ENCODE data around the gene SLC27A5.

The SLC27A5 gene

DNA sequence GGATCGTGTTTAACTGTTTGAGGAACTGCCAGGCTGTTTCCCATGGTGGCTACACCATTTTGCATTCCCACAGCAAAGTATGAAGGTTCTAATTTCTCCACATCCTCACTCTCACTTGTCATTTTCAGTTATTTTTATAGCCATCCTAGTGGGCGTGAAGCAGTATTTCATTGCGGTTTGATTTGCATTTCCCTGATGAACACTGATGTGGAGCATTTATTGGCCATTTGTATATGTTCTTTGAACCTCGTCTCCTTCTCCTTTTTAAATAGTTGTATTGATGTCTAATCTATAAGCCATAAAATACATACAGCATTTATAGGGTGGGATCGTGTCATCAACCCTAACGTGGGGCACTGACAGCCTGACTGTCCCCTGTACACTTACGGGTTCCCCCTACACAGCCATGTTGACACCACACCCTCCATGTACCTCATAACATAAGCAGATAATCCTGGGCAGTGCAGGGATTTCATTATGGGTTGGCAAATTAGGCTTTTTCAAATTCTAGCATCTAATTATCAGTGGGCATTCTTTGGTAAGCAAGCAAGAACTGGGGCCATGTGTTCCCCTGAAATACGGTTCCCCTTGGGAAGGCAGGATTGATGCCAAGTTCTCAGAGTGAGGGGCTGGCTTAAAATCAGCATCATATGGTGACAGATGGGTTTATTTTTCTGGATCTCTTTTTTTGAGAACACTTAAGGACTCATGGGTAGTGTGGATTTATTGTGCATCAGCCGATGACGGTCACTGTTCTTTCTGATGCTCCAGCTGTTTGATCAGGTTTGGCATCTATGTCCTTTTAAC is 19.4 kb upstream of the SLC27A5 start:
- H3K79me2 ChIP-seq (ENCODE audit: insufficient read depth, low read length): no peaks in the 10 kb centered on the region
- no peak for ATAC-seq (ENCODE audit: insufficient read depth, low read depth)
- no peaks in the 10 kb centered on the region for H4K20me1 ChIP-seq (ENCODE audit: insufficient read depth, low read length)
- no peaks in the 10 kb centered on the region for H3K27me3 ChIP-seq (ENCODE audit: insufficient read depth, low read length, poor library complexity)
- no peak overlapping the region for H3K4me3 ChIP-seq (ENCODE audit: low read depth in 1 of 2, low read length in 2 of 2)
- no peak for DNase-seq
- H2AFZ ChIP-seq (ENCODE audit: low read depth, low read length): no peak overlapping the region
- no peak overlapping the region for H3K27ac ChIP-seq (ENCODE audit: low read length)
- no peaks in the 10 kb centered on the region for H3K9me3 ChIP-seq (ENCODE audit: insufficient read depth, low read length, severe bottlenecking)
- H3K4me1 ChIP-seq (ENCODE audit: insufficient read depth, low read length): no peaks in the 10 kb centered on the region
- no peak overlapping the region for H3K4me2 ChIP-seq (ENCODE audit: insufficient read depth, low read length)
- no peaks in the 10 kb centered on the region for H3K36me3 ChIP-seq (ENCODE audit: insufficient read depth, low read length)
- no peak for TF ChIP-seq EZH2 (IDR thresholded peaks at IDR 0.05; ENCODE audit: borderline replicate concordance, low read depth, low read length, severe bottlenecking)
- TF ChIP-seq, protein P1, sequence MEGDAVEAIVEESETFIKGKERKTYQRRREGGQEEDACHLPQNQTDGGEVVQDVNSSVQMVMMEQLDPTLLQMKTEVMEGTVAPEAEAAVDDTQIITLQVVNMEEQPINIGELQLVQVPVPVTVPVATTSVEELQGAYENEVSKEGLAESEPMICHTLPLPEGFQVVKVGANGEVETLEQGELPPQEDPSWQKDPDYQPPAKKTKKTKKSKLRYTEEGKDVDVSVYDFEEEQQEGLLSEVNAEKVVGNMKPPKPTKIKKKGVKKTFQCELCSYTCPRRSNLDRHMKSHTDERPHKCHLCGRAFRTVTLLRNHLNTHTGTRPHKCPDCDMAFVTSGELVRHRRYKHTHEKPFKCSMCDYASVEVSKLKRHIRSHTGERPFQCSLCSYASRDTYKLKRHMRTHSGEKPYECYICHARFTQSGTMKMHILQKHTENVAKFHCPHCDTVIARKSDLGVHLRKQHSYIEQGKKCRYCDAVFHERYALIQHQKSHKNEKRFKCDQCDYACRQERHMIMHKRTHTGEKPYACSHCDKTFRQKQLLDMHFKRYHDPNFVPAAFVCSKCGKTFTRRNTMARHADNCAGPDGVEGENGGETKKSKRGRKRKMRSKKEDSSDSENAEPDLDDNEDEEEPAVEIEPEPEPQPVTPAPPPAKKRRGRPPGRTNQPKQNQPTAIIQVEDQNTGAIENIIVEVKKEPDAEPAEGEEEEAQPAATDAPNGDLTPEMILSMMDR (IDR thresholded peaks at IDR 0.05; ENCODE audit: borderline replicate concordance, extremely low read depth, low read length, poor library complexity, severe bottlenecking): no peak
- no peak overlapping the region for H3K9ac ChIP-seq (ENCODE audit: low read depth, low read length)

DNA sequence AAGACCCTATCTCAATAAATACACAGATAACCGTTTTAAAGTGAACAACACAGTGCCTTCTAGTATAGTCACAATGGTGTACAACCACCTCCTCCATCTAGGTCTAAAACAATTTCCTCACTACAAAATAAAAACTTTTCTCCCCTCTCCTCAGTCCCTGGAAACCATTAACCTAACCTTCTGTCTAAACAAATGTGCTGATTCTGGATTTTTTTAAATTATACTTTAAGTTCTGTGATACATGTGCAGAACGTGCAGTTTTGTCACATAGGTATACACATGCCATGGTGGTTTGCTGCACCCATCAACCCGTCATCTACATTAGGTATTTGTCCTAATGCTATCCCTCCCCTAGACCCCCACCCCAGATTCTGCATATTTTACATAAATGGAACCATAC is 17.6 kb upstream of the SLC27A5 start:
- no peaks in the 10 kb centered on the region for H3K4me1 ChIP-seq (ENCODE audit: insufficient read depth, low read length)
- DNase-seq (no peak), ATAC-seq (ENCODE audit: insufficient read depth, low read depth) (no peak)
- no peaks in the 10 kb centered on the region for H3K79me2 ChIP-seq (ENCODE audit: insufficient read depth, low read length)
- H3K27ac ChIP-seq (ENCODE audit: low read length): no peak overlapping the region
- TF ChIP-seq, protein P1 (IDR thresholded peaks at IDR 0.05; ENCODE audit: borderline replicate concordance, extremely low read depth, low read length, poor library complexity, severe bottlenecking): no peak
- TF ChIP-seq EZH2 (IDR thresholded peaks at IDR 0.05; ENCODE audit: borderline replicate concordance, low read depth, low read length, severe bottlenecking): no peak
- no peaks in the 10 kb centered on the region for H3K36me3 ChIP-seq (ENCODE audit: insufficient read depth, low read length)
- H3K27me3 ChIP-seq (ENCODE audit: insufficient read depth, low read length, poor library complexity): no peaks in the 10 kb centered on the region
- H3K4me2 ChIP-seq (ENCODE audit: insufficient read depth, low read length): no peak overlapping the region
- no peak overlapping the region for H3K9ac ChIP-seq (ENCODE audit: low read depth, low read length)
- H2AFZ ChIP-seq (ENCODE audit: low read depth, low read length): no peak overlapping the region
- H3K4me3 ChIP-seq (ENCODE audit: low read depth in 1 of 2, low read length in 2 of 2): no peak overlapping the region
- H4K20me1 ChIP-seq (ENCODE audit: insufficient read depth, low read length): no peaks in the 10 kb centered on the region
- no peaks in the 10 kb centered on the region for H3K9me3 ChIP-seq (ENCODE audit: insufficient read depth, low read length, severe bottlenecking)

DNA sequence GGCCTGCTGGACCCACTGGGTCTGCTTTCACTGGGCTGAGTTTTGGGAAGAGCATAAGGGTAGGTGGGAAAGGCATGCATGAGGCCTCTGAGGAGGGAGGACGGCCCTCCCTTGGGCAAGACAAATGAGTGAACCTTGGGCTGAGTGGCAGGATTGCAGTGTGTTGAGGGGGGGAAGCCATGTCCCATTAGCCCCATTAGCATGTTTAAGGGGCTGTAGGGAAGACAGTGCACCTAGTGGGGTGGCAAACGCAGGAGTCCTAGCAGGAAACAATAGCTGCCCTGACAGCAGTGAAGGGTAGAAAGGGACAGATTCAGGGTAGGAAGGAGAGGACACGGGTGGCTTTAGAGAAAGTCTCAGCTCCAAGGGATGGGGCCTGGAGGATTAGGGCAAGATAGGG is 10.9 kb upstream of the SLC27A5 start:
- no peaks in the 10 kb centered on the region for H3K27me3 ChIP-seq (ENCODE audit: insufficient read depth, low read length, poor library complexity)
- no peak overlapping the region for H3K27ac ChIP-seq (ENCODE audit: low read length)
- TF ChIP-seq, protein P1 (IDR thresholded peaks at IDR 0.05; ENCODE audit: borderline replicate concordance, extremely low read depth, low read length, poor library complexity, severe bottlenecking): no peak
- TF ChIP-seq EZH2 (IDR thresholded peaks at IDR 0.05; ENCODE audit: borderline replicate concordance, low read depth, low read length, severe bottlenecking): no peak
- peaks cover 24% of the 10 kb centered on the region for H3K79me2 ChIP-seq (ENCODE audit: insufficient read depth, low read length)
- no peak overlapping the region for H3K4me2 ChIP-seq (ENCODE audit: insufficient read depth, low read length)
- no peak overlapping the region for H3K4me3 ChIP-seq (ENCODE audit: low read depth in 1 of 2, low read length in 2 of 2)
- H3K36me3 ChIP-seq (ENCODE audit: insufficient read depth, low read length): peaks cover under 1% of the 10 kb centered on the region; the same call in 1 of the 2 replicates
- DNase-seq (no peak), ATAC-seq (ENCODE audit: insufficient read depth, low read depth) (no peak)
- H3K4me1 ChIP-seq (ENCODE audit: insufficient read depth, low read length): peaks cover 21% of the 10 kb centered on the region
- no peaks in the 10 kb centered on the region for H3K9me3 ChIP-seq (ENCODE audit: insufficient read depth, low read length, severe bottlenecking)
- H3K9ac ChIP-seq (ENCODE audit: low read depth, low read length): no peak overlapping the region
- peaks cover 10% of the 10 kb centered on the region for H4K20me1 ChIP-seq (ENCODE audit: insufficient read depth, low read length)
- no peak overlapping the region for H2AFZ ChIP-seq (ENCODE audit: low read depth, low read length)

Measured in DND-41 (cell line).